Fibroblast of mammary gland (primary cell): ENCODE data around the gene KBTBD12.

Experiments used
- DNase-seq: peaks from one replicate; pipeline ENCODE4 v3.0.0-alpha.2; 2010; ENCODE audit warnings: low read depth
- H3K4me3 ChIP-seq: 2 replicates; pipeline ENCODE4 v1.5.1; 2011; ENCODE audit warnings: low read depth, mild to moderate bottlenecking, low read length, moderate library complexity; ENCODE audit not compliant: control insufficient read depth
- TF ChIP-seq, protein P1 (sequence below): conservative IDR thresholded peaks from 2 replicates; pipeline ENCODE4 v1.5.1; 2011; ENCODE audit warnings: low read depth, low read length, inconsistent platforms; ENCODE audit not compliant: control insufficient read depth, insufficient read depth

Gene KBTBD12

DNA sequence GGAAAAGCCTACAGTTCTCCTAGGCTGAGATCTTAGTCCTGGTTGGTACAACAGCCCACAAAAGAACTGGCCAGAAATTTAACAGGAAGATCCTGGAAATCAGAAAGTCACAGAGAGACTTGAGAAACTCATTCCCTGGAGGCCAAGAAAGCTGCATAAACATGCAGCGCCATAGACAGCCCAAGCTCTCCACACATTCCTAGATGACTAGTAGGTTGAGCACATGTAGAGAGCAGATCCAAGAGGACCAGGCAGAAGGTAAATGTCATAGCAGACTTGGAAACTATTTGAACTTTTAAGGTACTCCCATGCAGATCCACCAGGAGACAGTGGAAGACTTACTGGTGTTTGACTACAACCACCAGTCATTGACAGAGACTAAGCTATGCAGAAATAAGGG lies 18.4 kb downstream of the KBTBD12 start:
- no peak overlapping the region for H3K4me3 ChIP-seq
- TF ChIP-seq, protein P1, sequence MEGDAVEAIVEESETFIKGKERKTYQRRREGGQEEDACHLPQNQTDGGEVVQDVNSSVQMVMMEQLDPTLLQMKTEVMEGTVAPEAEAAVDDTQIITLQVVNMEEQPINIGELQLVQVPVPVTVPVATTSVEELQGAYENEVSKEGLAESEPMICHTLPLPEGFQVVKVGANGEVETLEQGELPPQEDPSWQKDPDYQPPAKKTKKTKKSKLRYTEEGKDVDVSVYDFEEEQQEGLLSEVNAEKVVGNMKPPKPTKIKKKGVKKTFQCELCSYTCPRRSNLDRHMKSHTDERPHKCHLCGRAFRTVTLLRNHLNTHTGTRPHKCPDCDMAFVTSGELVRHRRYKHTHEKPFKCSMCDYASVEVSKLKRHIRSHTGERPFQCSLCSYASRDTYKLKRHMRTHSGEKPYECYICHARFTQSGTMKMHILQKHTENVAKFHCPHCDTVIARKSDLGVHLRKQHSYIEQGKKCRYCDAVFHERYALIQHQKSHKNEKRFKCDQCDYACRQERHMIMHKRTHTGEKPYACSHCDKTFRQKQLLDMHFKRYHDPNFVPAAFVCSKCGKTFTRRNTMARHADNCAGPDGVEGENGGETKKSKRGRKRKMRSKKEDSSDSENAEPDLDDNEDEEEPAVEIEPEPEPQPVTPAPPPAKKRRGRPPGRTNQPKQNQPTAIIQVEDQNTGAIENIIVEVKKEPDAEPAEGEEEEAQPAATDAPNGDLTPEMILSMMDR: no peak
- no peak for DNase-seq

DNA sequence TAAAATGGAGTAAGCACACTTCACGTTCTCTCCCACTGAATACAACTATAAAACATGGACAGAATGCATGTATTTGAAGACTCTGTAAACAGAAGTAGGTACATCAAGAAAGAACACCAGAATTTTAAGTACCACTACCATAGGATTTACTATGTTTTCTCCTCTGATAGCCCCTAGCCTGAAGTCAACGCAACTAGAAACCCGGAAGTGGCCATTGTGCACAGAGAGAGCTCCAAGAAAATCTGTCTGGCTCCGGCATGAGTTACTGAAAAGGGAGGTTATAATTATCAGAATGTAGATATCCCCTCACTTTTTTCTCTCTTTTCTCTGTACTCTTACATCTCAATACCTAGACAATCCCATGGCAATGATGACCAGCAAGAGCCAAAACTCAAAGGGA lies 23.8 kb downstream of the KBTBD12 start:
- TF ChIP-seq, protein P1: no peak
- no peak for DNase-seq
- H3K4me3 ChIP-seq: no peak overlapping the region

DNA sequence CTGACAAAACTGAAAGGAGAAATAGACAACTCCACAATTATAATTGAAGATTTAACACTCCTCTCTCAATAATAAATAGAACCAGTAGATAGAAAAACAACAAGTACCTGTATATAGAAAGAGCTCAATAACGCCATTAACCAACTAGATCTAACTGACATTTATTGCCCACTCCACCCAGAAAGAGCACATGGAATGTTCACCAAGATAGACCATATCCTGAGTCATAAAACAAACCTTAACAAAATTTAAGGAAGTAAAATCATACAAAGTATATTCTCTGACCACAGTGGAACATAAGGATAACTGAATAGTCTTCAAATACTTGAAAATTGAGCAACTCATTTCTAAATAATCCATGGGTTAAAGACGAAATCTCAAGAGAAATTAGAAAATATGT lies 25.1 kb downstream of the KBTBD12 start:
- no peak overlapping the region for H3K4me3 ChIP-seq
- TF ChIP-seq, protein P1: no peak
- DNase-seq: no peak

DNA sequence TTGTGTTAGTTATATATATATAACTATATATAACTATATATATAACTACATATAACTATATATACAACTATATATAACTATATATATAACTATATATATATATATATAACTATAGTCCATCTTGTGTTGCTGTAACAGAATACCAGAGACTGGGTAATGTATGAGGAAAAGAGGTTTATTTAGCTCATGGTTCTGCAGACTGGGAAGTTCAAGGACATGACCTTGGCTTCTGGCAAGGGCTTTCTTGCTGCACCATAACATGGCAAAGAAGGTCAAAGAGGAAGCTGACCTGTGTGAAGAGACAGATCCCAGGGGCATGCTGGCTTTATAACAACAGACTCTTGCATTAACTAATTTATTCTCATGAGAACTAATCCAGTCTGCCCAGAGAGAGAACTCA lies 27.6 kb downstream of the KBTBD12 start:
- DNase-seq: no peak
- TF ChIP-seq, protein P1: no peak
- H3K4me3 ChIP-seq: no peak overlapping the region

DNA sequence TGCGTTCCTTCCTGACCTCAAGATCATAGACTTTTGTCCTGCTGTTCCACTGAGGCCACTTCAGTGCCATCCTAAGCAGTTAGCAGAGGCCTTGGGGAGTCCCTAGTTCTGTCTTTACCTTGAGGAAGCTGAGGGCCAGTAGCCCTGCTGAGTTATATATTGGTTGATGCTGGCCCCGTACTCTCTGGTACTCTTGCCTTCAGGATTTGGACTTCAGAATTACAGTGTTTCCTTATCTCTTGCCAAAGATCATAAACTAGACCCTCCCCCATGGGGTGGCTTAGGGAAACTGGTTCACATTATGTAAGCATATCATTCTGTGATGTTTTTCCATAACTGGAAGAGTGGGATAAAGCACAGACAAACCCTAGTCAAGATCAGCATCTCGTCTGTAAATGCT lies 33.2 kb downstream of the KBTBD12 start:
- TF ChIP-seq, protein P1: no peak
- H3K4me3 ChIP-seq: no peak overlapping the region
- DNase-seq: no peak

DNA sequence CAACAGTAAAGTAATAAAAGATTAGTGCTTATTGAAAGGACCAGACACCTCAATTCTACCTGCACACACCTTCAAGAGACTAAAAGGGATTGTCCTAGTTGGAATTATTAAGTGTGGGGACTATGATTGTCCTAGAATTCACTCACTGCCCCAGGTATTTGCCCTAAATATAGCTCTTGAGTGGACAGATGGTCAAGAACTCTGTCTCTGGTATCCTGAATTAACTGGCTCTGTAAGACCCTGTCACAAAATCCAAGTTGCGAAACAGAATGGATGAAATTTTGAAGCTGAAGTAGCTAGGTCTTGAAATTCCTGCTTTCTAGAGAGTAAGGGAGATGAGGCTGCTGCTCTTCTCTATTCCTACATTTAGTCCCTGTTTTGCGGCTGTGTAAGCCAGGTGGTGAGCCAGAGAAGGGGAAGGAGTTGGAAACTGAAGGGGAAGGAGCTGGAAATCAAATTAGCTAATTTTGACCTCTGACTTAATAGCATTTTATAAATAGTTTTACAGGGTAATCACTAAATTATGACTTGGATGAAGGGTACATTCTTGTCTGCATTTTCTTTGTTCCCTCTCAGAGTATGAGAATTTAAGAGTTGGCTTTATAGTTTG lies 34.5 kb downstream of the KBTBD12 start:
- TF ChIP-seq, protein P1: no peak
- no peak overlapping the region for H3K4me3 ChIP-seq
- DNase-seq: no peak

DNA sequence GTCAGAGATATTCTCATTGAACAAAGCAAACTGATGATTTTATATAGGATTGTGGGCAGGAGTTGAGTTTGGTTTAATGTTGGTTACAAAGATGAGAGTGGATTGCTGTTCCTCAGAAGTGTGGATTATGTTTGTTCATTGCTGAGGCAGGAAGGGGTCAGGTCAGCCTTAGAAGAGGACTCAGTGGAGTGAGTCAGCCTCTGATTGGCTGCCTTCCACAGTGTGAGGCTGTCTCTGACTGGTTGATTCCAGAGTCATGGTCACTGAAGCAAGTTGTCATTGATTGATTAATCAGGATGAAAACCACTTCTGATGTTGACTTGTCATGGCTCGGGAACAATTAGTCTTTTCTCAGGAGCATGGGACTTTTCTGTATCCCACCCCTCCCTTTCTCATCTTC lies 36.2 kb downstream of the KBTBD12 start:
- TF ChIP-seq, protein P1: no peak
- no peak overlapping the region for H3K4me3 ChIP-seq
- DNase-seq: peak; percentile 86
